GOT3 (cell line): ENCODE data around the gene ATF6.
A peak's percentile ranks its signal among the peaks of the same experiment; 100 is the strongest.
"Not testable (repeated sequence)": the region's sequence is repeated elsewhere in the genome, so short reads cannot be mapped to it uniquely, and the experiment has no call there.

Experiments
- DNase-seq: peaks from one replicate; lab custom pipeline; 2025; ENCODE audit warnings: mixed read lengths; lab: John Stamatoyannopoulos, UW

Gene ATF6, protein sequence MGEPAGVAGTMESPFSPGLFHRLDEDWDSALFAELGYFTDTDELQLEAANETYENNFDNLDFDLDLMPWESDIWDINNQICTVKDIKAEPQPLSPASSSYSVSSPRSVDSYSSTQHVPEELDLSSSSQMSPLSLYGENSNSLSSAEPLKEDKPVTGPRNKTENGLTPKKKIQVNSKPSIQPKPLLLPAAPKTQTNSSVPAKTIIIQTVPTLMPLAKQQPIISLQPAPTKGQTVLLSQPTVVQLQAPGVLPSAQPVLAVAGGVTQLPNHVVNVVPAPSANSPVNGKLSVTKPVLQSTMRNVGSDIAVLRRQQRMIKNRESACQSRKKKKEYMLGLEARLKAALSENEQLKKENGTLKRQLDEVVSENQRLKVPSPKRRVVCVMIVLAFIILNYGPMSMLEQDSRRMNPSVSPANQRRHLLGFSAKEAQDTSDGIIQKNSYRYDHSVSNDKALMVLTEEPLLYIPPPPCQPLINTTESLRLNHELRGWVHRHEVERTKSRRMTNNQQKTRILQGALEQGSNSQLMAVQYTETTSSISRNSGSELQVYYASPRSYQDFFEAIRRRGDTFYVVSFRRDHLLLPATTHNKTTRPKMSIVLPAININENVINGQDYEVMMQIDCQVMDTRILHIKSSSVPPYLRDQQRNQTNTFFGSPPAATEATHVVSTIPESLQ

DNA sequence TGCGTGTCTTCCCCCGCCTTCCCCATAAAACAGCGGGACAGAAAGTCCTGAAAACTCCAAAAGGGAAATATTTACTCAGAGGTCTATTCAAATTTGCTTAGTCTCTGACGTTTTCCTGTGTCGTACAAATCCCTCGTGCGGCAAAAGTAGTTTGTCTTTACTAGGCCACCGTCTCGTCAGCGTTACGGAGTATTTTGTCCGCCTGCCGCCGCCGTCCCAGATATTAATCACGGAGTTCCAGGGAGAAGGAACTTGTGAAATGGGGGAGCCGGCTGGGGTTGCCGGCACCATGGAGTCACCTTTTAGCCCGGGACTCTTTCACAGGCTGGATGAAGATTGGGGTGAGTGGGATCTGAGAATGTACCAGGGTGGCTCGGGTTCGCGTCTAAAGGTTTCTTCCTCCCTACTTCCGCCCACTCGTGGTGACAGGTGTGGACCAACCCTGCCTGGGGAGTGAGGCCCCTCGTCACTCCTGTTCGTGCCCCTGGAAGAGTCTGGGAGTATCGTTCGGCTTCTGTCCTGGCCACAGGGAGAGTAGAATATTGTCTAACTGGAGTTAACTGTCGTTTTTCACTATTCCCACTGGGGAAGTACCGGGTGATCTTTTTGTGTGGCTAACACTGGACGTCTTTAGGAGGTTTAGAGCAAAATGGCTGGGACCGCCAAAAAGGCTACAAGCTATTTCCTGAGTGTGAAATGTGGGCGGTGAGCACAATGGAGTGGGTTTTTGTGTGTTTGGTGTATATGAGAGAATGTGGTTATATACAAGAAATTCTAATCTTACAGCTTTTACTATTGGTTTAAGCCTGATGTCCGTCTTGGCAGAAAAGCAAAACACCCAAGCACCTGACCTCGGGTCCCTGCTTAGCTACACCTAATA lies at the start of gene ATF6:
TSS of gene ATF6 (plus strand) at position 219 of the 880 bp plus-strand sequence. CDS start at position 260, 41 bp downstream.
- peak; percentile 72 for DNase-seq

DNA sequence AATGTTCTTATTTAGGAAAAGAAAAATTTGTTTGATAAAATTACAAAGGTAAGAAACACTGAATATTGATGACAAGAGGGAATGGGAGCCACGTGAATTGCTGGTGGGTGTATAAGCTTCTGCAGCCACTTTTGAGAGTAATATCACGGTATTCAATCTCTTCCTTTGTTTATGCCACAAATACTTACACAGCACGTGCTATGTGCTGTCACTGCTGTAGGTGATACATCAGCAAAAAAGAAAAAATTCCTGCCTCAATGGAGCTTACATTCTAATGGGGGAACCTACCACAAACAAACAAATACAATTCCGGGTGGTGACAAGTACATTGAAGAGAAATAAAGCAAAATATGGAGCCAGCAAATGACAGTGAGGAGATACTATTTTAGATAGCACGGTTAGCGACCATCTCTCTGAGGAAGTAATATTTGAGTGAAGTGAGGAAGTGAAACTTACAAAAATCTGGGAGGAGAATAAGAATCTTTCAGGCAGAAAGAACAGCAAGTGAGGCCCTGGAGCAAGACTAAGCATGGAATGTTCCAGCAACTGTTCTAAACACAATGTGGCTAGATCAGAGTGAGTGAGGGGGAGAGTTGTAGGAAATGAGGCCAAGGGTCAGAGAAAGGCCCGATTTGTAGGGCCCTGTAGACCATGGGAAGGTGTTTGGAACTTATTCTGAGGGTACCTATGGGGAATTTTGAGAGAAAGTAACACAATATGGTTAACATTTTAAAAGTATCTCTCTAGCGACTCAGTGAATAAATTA lies 47.4 kb upstream of the ATF6 start:
- no peak for DNase-seq

DNA sequence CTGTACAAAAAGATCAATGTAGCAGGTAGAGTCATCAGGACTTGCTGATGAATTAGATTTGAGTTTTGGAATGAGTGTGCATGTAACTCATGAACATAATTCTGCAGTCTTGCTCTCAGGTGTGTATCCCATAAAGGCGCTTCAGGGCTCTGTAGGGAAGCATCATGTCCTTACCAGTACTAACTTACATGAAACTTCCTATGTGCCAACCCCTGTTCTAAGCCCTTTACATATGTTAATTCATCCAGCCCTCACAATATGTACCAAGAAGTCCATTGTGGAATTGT lies 46.9 kb upstream of the ATF6 start:
- DNase-seq, result no peak

DNA sequence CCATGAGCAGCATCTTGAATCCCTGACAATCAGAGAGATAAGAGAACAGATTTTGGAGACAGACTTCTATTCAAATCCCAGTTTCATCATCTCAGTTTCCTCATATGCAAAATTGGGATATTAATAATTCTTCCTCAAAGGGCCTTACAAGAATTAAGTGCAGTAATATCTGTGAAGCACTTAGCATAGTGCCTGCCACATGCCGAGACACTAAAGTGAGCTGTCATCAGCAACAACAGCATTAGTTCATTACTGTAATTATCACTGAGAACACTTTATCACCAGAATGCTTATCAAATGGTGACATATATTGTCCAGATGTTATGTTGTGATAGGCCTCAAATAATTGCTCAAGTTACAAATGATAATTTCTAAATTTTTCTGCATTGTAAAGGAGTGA lies 45.7 kb upstream of the ATF6 start:
- DNase-seq, result no peak

DNA sequence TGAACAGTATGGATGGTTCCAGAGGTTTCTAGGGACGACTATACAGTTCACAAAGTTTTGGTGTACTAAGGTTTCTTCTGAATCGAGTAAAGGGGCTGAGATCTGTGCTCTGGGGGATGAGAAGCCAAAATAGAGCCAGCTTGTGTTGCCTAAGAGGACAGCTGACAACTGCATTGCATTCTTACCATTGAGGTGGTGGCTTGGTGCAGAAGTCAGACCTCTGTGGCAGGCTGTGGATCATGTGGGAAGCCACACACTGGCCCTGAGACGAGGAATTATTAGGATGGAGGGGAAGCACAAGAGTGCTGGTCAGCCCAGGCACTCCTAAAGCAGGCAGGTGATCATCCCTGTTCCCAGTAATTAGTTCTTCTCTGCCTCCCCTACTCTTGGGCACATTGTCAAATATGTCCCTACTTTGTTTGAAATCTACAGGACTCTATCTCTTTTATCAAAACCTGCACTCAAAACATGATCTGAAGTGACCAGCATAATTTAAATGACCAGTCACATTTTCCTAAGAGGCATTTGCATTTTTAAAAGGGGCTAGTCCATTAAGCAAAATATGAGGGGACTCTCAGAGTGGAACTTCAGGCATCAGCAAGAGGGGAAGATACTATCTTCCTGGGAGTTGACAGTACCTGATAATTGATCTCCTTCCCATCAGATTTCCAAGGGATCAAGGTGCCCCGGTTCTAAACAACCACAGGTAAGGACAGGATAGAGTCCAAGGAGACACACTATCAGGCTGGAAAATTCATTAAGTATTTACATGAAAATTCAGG lies 45.0 kb upstream of the ATF6 start, which contains the start of gene FCRLB:
TSS of gene FCRLB (plus strand) at position 589 of the 782 bp plus-strand sequence. CDS start 1,129 bp downstream, outside the sequence.
- no peak for DNase-seq

DNA sequence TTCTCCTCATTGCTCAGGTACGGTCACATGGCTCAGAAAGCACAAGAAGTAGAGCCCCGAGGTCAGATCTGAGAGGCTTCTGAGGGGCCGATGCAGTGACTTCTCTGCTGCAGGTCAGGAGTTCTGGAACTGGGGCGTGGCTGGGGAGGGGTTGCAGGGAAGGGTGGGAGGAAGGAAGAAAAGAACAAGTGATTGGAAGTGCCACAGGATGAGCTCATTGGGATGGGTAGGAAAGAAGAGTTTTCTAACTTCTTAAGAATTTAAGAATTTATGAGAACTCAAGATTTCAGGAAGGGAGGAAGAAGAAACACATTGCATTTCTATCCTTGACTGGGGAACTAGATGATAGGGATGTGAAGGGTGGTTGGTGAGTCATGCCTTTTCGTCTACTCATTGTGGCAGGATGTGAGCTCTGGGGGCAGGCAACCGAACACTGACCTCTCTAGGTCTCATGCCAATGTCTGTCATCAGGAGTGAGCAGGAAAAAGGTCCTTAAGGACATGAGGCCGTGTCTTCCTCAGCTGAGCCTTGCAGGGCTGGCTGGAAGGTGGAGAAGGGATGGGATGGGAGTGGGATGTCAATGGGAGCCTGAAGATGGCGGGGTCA lies 44.3 kb upstream of the ATF6 start:
- DNase-seq, result no peak

DNA sequence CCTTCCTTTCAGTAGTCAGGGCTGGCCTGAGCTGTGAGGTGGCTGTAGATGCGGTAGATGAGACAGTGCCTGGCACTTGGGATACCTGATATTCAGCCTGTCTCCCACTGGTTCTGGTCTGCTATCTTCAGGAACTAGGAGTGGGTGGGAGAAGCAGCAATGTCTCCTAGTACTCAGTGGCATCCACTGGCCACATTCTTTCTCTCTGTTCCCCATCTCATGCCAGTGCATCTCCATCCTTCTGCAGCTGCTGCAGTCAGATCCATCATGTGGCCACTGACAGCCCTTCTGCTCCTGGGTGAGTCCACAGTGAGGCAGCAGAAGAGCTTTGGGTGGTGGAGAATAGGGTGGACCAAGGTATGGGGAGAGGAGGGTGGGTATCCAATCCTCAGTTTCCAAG lies 43.7 kb upstream of the ATF6 start:
- DNase-seq, result no peak

DNA sequence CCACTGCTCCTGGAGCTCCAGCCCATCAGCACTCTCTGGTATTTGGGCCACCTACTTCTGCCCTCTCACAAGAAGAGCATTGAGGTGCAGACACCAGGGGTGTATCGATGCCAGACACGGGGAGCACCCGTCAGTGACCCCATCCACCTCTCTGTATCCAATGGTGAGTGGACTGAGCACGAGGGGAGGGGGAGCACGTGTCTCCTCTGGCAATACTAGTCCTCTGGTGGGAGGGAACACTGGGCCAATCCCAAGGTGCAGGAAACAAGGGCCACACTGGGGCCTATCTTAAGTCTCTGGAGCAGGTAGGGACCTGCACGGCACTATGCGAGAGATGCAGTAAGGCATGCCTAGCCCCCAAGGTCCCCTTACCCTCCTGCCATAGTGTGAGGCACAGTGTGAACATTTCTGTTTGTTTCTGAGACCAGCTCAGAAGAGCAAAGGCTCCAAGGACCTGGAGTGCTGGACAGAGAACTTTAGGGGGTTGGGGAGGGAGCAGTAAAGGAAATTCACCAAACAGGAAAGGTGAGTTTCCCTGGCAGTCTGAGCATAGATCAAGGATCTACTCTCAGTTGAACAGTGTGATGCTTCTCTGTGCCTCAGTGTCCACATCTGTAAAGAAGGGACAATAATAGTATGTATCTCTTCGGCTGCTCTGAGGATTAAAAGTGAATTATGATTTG lies 42.5 kb upstream of the ATF6 start:
- DNase-seq, result no peak

DNA sequence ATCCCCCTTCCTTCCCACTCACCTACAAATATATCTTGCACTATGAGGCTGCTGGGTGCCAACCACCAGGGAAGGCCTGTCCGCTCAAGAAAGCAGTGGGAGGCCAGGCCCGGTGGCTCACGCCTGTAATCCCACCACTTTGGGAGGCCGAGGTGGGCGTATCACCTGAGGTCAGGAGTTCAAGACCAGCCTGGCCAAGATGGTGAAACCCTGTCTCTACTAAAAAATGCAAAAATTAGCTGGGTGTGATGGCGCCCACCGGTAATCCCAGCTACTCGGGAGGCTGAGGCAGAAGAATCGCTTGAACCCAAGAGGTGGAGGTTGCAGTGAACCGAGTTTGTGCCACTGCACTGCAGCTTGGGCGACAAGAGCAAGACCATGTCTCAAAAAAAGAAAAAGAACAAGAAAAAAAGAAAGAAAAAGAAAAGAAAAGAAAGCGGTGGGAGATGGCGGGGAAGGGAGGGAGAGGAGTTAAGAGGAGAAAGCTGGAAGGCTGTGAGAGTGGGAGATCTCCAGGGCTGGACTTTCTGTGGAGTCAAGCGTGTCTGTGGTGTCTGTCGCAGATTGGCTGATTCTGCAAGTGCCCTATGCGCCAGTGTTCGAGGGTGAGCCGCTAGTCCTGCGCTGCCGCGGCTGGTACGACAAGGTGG lies 40.7 kb upstream of the ATF6 start:
- DNase-seq, result not testable (repeated sequence)

DNA sequence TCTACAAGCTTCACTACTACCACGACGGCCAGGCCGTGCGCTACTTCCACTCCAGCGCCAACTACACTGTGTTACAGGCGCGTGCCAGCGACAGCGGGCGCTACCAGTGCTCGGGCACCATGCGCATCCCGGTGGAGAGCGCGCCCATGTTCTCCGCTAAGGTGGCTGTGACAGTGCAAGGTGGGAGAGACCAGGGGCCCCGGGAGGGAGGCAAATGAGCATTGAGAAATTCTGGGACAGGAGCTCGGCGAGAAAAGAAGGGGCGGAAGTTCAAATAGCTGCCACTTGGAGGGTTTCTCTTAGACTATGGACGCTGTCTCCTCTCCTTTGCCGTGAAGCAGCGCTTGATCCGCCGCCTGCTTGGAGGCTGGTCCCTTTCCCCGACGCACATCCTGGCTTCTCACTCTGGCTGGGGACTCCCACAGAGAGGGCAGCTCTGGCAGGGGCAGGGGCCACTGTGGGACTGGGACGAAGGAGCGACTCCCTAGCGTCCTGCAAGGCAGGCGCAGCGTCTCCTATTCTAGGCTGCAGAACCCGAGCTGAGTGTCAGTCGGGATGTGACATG lies 40.1 kb upstream of the ATF6 start:
- no peak for DNase-seq

DNA sequence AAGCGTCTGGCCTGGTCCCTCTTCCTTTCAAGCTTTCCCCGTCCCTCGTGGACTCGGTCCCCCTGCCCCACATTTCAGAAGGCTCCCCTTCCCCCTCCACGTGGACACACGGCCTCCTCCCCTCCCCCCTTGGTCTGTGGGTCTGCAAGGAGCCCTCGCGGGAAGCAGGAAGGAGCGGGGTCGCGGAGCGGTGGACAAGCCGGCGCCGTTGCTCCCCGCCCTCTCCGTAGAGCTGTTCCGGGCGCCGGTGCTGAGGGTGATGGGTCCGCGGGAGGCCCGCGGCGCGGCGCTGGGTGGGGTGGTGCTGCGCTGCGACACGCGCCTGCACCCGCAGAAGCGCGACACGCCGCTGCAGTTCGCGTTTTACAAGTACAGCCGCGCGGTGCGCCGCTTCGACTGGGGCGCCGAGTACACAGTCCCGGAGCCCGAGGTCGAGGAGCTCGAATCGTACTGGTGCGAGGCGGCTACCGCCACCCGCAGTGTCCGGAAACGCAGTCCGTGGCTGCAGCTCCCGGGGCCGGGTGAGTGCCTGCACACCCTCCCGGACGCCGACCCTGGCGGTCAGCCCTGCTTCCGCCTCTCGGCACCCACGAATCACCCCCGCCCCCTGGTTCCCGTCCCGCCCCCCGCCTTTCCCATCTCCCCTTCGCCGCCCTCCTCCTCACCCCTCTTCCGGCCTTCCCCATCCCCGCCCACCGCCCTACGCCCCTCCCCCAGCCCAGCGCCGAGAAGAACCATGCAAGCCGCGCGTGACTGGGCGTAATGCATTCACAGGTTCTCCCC lies 39.5 kb upstream of the ATF6 start:
- DNase-seq, result peak; percentile 64

DNA sequence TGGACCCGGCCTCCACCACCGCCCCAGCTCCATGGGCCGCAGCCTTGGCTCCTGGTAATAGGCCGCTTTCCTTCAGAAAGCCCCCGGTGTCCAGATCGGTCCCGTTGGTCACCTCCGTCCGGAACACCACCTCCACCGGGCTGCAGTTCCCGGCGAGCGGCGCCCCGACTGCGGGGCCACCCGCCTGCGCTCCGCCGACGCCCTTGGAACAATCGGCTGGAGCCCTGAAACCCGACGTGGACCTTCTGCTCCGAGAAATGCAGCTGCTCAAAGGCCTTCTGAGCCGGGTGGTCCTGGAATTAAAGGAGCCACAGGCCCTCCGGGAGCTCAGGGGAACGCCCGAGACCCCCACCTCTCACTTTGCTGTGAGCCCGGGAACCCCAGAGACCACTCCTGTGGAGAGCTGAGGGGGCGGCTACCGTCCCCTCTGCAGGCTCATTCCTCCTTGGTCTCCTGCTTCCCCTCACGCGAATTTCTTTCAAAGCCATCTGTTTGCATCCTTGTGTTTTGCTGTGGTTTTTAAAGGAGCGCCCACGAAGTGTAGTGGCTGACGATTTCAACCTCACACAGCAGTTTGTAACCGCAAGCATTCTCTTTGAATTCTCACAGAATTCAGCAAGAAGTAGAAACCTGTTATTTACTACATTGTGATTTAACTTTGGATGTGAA lies 38.7 kb upstream of the ATF6 start:
- no peak for DNase-seq

DNA sequence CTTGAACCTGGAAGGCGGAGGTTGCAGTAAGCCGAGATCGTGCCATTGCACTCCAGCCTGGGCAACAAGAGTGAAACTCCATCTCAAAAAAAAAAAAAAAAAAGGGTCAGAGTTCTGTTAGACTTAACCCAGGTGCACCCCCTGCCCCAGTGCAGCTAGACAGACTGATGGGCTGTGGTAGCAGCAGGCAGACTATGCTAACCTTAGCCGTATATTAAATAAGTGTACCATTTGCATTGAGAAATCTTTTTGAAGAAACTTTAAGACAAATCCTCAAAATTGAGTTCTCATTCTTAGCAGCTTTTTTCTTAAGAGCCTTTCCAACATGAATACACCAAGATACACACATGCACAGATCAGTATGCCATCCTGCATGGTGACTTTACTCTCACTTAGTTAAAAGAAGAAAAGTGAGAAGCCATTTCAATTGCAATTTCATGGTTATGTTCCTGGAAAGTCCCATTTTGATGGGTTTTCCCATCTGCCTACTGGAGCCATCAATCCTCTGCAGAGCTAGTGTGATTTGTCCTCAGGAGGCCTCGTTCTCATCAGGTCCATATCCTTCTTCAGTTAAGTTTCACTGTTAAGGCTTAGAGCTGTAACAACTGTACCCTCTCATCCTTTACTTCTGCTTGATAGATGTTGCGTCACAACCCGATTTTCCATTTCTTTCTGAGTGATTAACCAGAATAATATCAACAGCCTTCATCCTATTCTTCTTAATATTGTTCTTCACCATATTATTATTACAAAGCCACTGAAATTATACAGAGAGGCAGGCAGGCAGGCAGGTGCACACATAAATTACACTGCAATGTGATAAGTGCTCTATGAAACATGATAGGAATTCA lies 37.5 kb upstream of the ATF6 start:
- DNase-seq, result no peak

DNA sequence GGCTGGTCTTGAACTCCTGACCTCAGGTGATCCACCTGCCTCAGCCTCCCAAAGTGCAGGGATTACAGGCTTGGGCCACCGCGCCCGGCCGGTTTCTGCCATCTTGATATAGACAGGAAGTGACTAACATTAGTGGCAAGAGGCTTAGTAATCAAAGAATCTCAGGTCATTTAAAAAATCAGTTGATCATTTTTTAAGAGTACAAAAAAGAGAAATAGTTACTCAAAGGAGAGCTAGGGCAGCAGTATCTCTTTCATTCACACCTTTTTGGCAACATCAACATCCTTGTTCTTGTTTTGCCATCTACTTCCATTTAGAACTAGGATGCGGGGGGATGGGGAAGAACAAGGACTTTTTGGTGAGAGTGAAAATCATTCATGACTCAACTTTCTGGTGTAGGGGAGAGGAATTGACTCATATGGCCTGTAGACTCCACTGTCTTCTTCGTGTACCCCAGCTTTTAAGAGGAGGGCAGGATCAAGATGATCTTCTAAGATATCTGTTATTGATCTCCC lies 36.0 kb upstream of the ATF6 start:
- no peak for DNase-seq

DNA sequence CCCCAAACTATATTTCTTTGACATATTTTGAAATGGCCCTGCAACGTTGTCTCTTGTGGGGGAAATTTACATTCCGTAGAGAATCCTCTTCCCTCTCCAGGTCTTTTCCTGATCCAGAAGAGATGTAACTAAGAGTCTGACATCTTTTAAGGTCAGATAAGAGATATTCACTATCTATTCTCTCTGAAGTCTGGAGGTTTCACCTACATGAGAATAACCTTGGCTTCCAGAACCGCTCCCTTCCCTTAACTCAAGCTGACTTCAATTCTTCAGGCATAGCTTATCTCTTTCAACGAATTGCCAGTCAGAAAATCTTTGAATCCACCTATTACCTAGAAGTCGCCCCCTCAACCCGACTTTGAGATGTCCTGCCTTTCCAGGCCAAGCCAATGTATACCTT lies 34.9 kb upstream of the ATF6 start:
- DNase-seq, result no peak

DNA sequence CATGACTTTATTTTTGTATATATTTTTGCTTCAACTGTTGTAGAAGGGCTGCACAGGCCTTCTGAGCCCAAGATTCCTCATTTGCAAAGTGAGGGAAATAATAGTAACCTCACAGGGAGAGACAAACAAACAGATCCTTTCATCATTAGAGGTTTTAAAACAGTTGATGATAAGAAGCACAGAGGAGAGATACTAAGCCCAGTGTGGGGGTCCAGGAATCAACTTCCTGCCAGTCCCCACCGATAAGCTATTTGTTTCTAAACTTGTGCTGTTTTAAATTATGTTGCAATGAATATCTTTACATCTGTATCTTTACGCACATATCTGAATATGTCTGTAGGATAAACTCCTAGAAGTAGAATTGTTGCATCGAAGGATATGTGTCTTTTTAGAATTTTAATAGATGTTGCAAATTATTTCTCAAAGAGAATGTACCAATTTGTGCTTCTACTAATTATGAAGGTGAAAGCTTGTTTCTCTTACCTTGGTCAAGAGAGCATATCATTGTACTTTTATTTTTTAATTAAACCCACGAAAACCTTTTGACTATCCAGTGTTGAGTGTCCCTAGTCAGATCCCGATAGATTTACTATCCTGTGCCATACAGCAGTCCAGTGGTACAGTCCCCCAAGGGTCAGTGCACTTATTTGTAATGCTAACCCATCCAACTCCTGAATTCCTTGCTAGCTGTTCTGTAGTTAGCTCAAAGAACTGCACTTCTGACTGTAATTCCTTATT lies 34.0 kb upstream of the ATF6 start:
- no peak for DNase-seq
